Panc1 (cell line): ENCODE measurements around the gene MTHFSD.

Experiments used
- CTCF ChIP-seq: fragments of 450-650 bp; IDR thresholded peaks from 2 replicates; pipeline ENCODE4 v1.5.1; 2017; ENCODE audit warnings: mild to moderate bottlenecking
- POLR2AphosphoS5 ChIP-seq: IDR thresholded peaks from 2 replicates; pipeline ENCODE4 v1.6.1; 2012; ENCODE audit warnings: mild to moderate bottlenecking, low read depth, low read length, moderate library complexity
- TF ChIP-seq, protein P1 (sequence below), 2 experiments: IDR thresholded peaks; 2 replicates each; pipeline ENCODE4 v1.6.1; 2011 to 2012; ENCODE audit warnings: low read depth in 2 of 2, control low read depth in 1 of 2, low read length in 1 of 2, mild to moderate bottlenecking in 1 of 2, moderate library complexity in 1 of 2; ENCODE audit not compliant: insufficient read depth in 1 of 2

- TF ChIP-seq CTCF: no peak
- TF ChIP-seq, protein P1, sequence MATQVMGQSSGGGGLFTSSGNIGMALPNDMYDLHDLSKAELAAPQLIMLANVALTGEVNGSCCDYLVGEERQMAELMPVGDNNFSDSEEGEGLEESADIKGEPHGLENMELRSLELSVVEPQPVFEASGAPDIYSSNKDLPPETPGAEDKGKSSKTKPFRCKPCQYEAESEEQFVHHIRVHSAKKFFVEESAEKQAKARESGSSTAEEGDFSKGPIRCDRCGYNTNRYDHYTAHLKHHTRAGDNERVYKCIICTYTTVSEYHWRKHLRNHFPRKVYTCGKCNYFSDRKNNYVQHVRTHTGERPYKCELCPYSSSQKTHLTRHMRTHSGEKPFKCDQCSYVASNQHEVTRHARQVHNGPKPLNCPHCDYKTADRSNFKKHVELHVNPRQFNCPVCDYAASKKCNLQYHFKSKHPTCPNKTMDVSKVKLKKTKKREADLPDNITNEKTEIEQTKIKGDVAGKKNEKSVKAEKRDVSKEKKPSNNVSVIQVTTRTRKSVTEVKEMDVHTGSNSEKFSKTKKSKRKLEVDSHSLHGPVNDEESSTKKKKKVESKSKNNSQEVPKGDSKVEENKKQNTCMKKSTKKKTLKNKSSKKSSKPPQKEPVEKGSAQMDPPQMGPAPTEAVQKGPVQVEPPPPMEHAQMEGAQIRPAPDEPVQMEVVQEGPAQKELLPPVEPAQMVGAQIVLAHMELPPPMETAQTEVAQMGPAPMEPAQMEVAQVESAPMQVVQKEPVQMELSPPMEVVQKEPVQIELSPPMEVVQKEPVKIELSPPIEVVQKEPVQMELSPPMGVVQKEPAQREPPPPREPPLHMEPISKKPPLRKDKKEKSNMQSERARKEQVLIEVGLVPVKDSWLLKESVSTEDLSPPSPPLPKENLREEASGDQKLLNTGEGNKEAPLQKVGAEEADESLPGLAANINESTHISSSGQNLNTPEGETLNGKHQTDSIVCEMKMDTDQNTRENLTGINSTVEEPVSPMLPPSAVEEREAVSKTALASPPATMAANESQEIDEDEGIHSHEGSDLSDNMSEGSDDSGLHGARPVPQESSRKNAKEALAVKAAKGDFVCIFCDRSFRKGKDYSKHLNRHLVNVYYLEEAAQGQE (IDR thresholded peaks at IDR 0.05; ENCODE audit: insufficient read depth in 1 of 2, low read depth in 2 of 2, low read length in 1 of 2): no peak
- no peak for TF ChIP-seq POLR2AphosphoS5
These were observed 29.1 kb upstream of the MTHFSD start for GRCh38 chr16:86584071-86584685.
